ENCODE measurements around the gene XPO6.

XPO6 gene

GRCh38 chr16:28061352-28062101 is 150.2 kb downstream of the XPO6 start:
- no peak for DNase-seq
- in situ Hi-C loops (cut with HindIII; ENCODE audit: low pct_ligation_motif_present, low pct_unique_long_range_greater_than_20kb, low sequenced_read_pairs): no loop called here

GRCh38 chr16:28059841-28060575 is 151.8 kb downstream of the XPO6 start:
- DNase-seq: no peak
- in situ Hi-C loops (cut with HindIII; ENCODE audit: low pct_ligation_motif_present, low pct_unique_long_range_greater_than_20kb, low sequenced_read_pairs): no loop called here

- DNase-seq: no peak
- in situ Hi-C loops (cut with HindIII; ENCODE audit: low pct_ligation_motif_present, low pct_unique_long_range_greater_than_20kb, low sequenced_read_pairs): no loop called here
These were observed 152.8 kb downstream of the XPO6 start for GRCh38 chr16:28058839-28059589.

GRCh38 chr16:28057949-28058348 is 153.8 kb downstream of the XPO6 start:
- in situ Hi-C loops (cut with HindIII; ENCODE audit: low pct_ligation_motif_present, low pct_unique_long_range_greater_than_20kb, low sequenced_read_pairs): no loop called here

GRCh38 chr16:28053461-28053860 is 158.3 kb downstream of the XPO6 start:
- in situ Hi-C loops (cut with HindIII; ENCODE audit: low pct_ligation_motif_present, low pct_unique_long_range_greater_than_20kb, low sequenced_read_pairs): no loop called here
- DNase-seq: no peak

More at GRCh38 chr16:28057949-28058348, 153.8 kb downstream of the XPO6 start:
- no peak for DNase-seq

- in situ Hi-C loops (cut with HindIII; ENCODE audit: low pct_ligation_motif_present, low pct_unique_long_range_greater_than_20kb, low sequenced_read_pairs): no loop called here
- DNase-seq: no peak
These were observed 159.3 kb downstream of the XPO6 start for GRCh38 chr16:28052274-28053128.

GRCh38 chr16:28051486-28051885 is 160.3 kb downstream of the XPO6 start:
- in situ Hi-C loops (cut with HindIII; ENCODE audit: low pct_ligation_motif_present, low pct_unique_long_range_greater_than_20kb, low sequenced_read_pairs): no loop called here
- no peak for DNase-seq

Data from ACHN (cell line).